HepG2 (cell line): ENCODE results near the gene ERICH6. TPM values are rescaled to one million over a fixed set of nuclear protein-coding genes. Genes with fewer than 3 reads are reported as not detected.

Source experiments
- EED ChIP-seq: sonication (generic); formaldehyde crosslinking; IDR thresholded peaks from 2 replicates; pipeline ENCODE4 v1.5.0; 2020; ENCODE audit warnings: mild to moderate bottlenecking, missing genetic modification reagents
- HES4 ChIP-seq: sonication (generic); formaldehyde crosslinking; IDR thresholded peaks from 2 replicates; pipeline ENCODE4 v1.9.0; 2021; ENCODE audit warnings: mild to moderate bottlenecking, missing genetic modification reagents, borderline replicate concordance
- MIER2 ChIP-seq: IDR thresholded peaks from 2 replicates; pipeline ENCODE4 v1.6.1; 2016; ENCODE audit warnings: missing biosample characterization, missing genetic modification reagents
- RFX1 ChIP-seq: fragments of 450-650 bp; IDR thresholded peaks from 2 replicates; pipeline ENCODE4 v1.6.1; 2017
- SMC3 ChIP-seq: IDR thresholded peaks from 2 replicates; pipeline ENCODE4 v1.6.1; 2011; ENCODE audit warnings: low read length, improper control_type of control experiment
- THAP11 ChIP-seq: IDR thresholded peaks from 2 replicates; pipeline ENCODE4 v1.6.1; 2016; ENCODE audit warnings: missing biosample characterization, missing genetic modification reagents
- ZNF225 ChIP-seq: sonication (generic); formaldehyde crosslinking; IDR thresholded peaks from 2 replicates; pipeline ENCODE4 v1.4.0; 2020; ENCODE audit warnings: mild to moderate bottlenecking, missing genetic modification reagents
- ZNF383 ChIP-seq: sonication (generic); formaldehyde crosslinking; IDR thresholded peaks from 2 replicates; pipeline ENCODE4 v1.4.0; 2020; ENCODE audit warnings: missing genetic modification reagents, mild to moderate bottlenecking, borderline replicate concordance
- ZNF547 ChIP-seq: sonication (generic); formaldehyde crosslinking; IDR thresholded peaks from 2 replicates; pipeline ENCODE4 v1.5.1; 2020; ENCODE audit warnings: mild to moderate bottlenecking, missing genetic modification reagents
- ZNF569 ChIP-seq: sonication (generic); formaldehyde crosslinking; IDR thresholded peaks from 2 replicates; pipeline ENCODE4 v1.5.0; 2020; ENCODE audit warnings: mild to moderate bottlenecking, missing genetic modification reagents, moderate library complexity, borderline replicate concordance
- polyA plus RNA-seq, 8 experiments: library from polyadenylated mRNA; depleted of rRNA in 3 of 8; stranded (reverse) in 7 of 8; unstranded in 1 of 8; fragments of >200 nt; fragmentation: Illumina TruSeq in 4 of 8; extraction: Trizol in 4 of 8; gene quantifications; 2 replicates each; pipeline versions ENCODE4 v1.2.1 to v1.2.3, GENCODE V29; 2011 to 2016; ENCODE audit warnings: low read depth in 4 of 8, missing spikeins in 1 of 8, mixed read lengths in 1 of 8; ENCODE audit not compliant: insufficient read depth in 1 of 8
- total RNA-seq, 5 experiments: library from RNA; depleted of rRNA; stranded (reverse); fragments of >200 nt; fragmentation: Illumina TruSeq; extraction: Trizol; gene quantifications; 2 replicates each; pipeline ENCODE4 v1.2.3, GENCODE V29; 2016; ENCODE audit warnings: low read depth in 1 of 5
- TF ChIP-seq, protein P1 (sequence below), 2 experiments: fragments of 450-650 bp in 1 of 2; sonication (generic) in 1 of 2; formaldehyde crosslinking in 1 of 2; IDR thresholded peaks; 2 replicates each; pipeline versions ENCODE4 v1.6.1 to v1.8.0; 2016 to 2022; ENCODE audit warnings: antibody characterized with exemption in 1 of 2, mild to moderate bottlenecking in 1 of 2, missing genetic modification reagents in 1 of 2
- TF ChIP-seq, protein P2 (sequence below): sonication (generic); formaldehyde crosslinking; IDR thresholded peaks from 2 replicates; pipeline ENCODE4 v1.4.0; 2020; ENCODE audit warnings: missing genetic modification reagents, borderline replicate concordance
- TF ChIP-seq, protein P3 (sequence below): sonication (generic); formaldehyde crosslinking; conservative IDR thresholded peaks from 2 replicates; pipeline ENCODE4 v1.8.0; 2022; ENCODE audit warnings: low read depth, missing genetic modification reagents

Gene ERICH6
- total and polyA plus RNA-seq, 2 of the 13 experiments (the other 11 are each of a cell fraction or from before 2014, with no cell fraction given): 0.03 TPM; not detected in 1

DNA sequence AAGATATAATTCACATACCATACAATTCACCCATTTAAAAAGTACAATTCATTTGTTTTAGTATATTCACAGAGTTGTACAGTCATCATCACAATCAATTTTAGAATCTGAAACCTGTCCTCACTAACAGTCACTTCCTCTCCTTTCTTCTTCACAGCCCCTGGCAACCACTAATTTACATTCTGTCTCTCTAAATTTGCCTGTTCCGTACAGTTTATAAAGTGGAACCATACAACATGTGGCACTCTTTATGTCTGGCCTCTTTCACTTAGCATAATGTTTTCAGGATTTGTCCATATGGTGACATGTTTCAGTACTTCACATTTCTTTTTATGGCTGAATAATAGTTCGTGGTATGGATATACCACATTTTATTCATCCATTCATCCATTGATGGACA, 22.7 kb downstream of the ERICH6 start (continued):
- TF ChIP-seq, protein P1, sequence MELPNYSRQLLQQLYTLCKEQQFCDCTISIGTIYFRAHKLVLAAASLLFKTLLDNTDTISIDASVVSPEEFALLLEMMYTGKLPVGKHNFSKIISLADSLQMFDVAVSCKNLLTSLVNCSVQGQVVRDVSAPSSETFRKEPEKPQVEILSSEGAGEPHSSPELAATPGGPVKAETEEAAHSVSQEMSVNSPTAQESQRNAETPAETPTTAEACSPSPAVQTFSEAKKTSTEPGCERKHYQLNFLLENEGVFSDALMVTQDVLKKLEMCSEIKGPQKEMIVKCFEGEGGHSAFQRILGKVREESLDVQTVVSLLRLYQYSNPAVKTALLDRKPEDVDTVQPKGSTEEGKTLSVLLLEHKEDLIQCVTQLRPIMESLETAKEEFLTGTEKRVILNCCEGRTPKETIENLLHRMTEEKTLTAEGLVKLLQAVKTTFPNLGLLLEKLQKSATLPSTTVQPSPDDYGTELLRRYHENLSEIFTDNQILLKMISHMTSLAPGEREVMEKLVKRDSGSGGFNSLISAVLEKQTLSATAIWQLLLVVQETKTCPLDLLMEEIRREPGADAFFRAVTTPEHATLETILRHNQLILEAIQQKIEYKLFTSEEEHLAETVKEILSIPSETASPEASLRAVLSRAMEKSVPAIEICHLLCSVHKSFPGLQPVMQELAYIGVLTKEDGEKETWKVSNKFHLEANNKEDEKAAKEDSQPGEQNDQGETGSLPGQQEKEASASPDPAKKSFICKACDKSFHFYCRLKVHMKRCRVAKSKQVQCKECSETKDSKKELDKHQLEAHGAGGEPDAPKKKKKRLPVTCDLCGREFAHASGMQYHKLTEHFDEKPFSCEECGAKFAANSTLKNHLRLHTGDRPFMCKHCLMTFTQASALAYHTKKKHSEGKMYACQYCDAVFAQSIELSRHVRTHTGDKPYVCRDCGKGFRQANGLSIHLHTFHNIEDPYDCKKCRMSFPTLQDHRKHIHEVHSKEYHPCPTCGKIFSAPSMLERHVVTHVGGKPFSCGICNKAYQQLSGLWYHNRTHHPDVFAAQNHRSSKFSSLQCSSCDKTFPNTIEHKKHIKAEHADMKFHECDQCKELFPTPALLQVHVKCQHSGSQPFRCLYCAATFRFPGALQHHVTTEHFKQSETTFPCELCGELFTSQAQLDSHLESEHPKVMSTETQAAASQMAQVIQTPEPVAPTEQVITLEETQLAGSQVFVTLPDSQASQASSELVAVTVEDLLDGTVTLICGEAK (IDR thresholded peaks at IDR 0.05): no peak
- TF ChIP-seq, protein P1 (CRISPR knock-in tag; IDR thresholded peaks at IDR 0.05): no peak
- TF ChIP-seq ZNF383 (no peak), MIER2 (CRISPR knock-in tag) (no peak), HES4 (CRISPR knock-in tag) (no peak), ZNF547 (CRISPR knock-in tag) (no peak), EED (no peak), THAP11 (CRISPR knock-in tag) (no peak), RFX1 (no peak), SMC3 (no peak), ZNF569 (CRISPR knock-in tag) (no peak), ZNF225 (no peak)
- TF ChIP-seq, protein P2, sequence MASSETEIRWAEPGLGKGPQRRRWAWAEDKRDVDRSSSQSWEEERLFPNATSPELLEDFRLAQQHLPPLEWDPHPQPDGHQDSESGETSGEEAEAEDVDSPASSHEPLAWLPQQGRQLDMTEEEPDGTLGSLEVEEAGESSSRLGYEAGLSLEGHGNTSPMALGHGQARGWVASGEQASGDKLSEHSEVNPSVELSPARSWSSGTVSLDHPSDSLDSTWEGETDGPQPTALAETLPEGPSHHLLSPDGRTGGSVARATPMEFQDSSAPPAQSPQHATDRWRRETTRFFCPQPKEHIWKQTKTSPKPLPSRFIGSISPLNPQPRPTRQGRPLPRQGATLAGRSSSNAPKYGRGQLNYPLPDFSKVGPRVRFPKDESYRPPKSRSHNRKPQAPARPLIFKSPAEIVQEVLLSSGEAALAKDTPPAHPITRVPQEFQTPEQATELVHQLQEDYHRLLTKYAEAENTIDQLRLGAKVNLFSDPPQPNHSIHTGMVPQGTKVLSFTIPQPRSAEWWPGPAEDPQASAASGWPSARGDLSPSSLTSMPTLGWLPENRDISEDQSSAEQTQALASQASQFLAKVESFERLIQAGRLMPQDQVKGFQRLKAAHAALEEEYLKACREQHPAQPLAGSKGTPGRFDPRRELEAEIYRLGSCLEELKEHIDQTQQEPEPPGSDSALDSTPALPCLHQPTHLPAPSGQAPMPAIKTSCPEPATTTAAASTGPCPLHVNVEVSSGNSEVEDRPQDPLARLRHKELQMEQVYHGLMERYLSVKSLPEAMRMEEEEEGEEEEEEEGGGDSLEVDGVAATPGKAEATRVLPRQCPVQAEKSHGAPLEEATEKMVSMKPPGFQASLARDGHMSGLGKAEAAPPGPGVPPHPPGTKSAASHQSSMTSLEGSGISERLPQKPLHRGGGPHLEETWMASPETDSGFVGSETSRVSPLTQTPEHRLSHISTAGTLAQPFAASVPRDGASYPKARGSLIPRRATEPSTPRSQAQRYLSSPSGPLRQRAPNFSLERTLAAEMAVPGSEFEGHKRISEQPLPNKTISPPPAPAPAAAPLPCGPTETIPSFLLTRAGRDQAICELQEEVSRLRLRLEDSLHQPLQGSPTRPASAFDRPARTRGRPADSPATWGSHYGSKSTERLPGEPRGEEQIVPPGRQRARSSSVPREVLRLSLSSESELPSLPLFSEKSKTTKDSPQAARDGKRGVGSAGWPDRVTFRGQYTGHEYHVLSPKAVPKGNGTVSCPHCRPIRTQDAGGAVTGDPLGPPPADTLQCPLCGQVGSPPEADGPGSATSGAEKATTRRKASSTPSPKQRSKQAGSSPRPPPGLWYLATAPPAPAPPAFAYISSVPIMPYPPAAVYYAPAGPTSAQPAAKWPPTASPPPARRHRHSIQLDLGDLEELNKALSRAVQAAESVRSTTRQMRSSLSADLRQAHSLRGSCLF (CRISPR knock-in tag): no peak
- TF ChIP-seq, protein P3, sequence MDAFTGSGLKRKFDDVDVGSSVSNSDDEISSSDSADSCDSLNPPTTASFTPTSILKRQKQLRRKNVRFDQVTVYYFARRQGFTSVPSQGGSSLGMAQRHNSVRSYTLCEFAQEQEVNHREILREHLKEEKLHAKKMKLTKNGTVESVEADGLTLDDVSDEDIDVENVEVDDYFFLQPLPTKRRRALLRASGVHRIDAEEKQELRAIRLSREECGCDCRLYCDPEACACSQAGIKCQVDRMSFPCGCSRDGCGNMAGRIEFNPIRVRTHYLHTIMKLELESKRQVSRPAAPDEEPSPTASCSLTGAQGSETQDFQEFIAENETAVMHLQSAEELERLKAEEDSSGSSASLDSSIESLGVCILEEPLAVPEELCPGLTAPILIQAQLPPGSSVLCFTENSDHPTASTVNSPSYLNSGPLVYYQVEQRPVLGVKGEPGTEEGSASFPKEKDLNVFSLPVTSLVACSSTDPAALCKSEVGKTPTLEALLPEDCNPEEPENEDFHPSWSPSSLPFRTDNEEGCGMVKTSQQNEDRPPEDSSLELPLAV: no peak
- TF ChIP-seq, all 625 proteins: peak for 0
